Daoy (cell line): ENCODE measurements around the gene IPMK. TPM values are rescaled to one million over a fixed set of nuclear protein-coding genes. Genes with fewer than 3 reads are reported as not detected.

ENCODE experiments used
- DNase-seq: peaks from one replicate; pipeline ENCODE4 v3.0.0-alpha.2; 2015; ENCODE audit warnings: low read depth
- total RNA-seq: library from RNA; depleted of rRNA; stranded (reverse); fragments of >200 nt; shearing (Covaris generic); gene quantifications from 2 replicates; pipeline ENCODE4 v1.2.3, GENCODE V29; 2014; rRNA removed

The IPMK gene
- total RNA-seq, 1 experiment from 2014 or later = 3.9 TPM

- no peak for DNase-seq
Measured at GRCh38 chr10:58153751-58154150, 113.9 kb downstream of the IPMK start.

GRCh38 chr10:58152673-58153263 is 114.9 kb downstream of the IPMK start:
- DNase-seq = peak; percentile 54

- no peak for DNase-seq
Measured at GRCh38 chr10:58150290-58150689, 117.4 kb downstream of the IPMK start.

- DNase-seq = no peak
Measured at GRCh38 chr10:58143944-58144343, 123.8 kb downstream of the IPMK start.

Other genes starting within 250 kb of the IPMK start
- 32.7 and 42.6 TPM in 2 replicates for gene CISD1, start 1.3 kb upstream of the IPMK start, total RNA-seq
- gene UBE2D1, start 67.1 kb upstream of the IPMK start, total RNA-seq = 11.7 and 15.5 TPM in 2 replicates
- 53.5 and 84.8 TPM in 2 replicates for gene TFAM, start 117.5 kb upstream of the IPMK start, total RNA-seq
- 9.1 and 12.2 TPM in 2 replicates for gene BICC1, start 245.0 kb upstream of the IPMK start, total RNA-seq